ENCODE results near the gene PDGFRB. TPM values are rescaled to one million over a fixed set of nuclear protein-coding genes. Genes with fewer than 3 reads are reported as not detected.

Gene PDGFRB
- polyA plus RNA-seq, 1 donor from 2014 or later, result not detected

DNA sequence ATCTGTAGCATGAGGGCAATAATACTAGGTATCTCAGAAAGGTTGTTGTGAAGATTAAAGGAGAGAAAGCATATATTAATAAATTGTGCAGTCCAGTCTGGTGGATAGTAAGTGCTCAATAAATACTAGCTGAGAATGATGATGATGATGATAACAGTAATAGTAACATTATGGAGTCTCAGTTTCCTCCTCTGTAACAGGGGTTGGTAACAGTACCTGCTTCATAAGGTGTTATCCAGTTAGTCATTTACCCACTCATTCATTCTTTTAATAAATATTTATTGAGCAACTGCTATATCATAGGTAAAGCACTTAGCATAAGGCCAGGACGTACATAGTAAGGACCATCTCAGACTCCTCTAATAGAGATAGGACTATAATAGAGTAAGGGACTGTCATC, 41.8 kb upstream of the PDGFRB start:
- no peak overlapping the region for H3K27ac ChIP-seq (ENCODE audit: low read length)
- no peaks in the 10 kb centered on the region for H3K79me2 ChIP-seq (replicated peaks; ENCODE audit: insufficient read depth, low read length)
- H3F3A ChIP-seq (ENCODE audit: insufficient read depth, low read length, poor library complexity, severe bottlenecking), result no peaks in the 10 kb centered on the region
- H3K9ac ChIP-seq (ENCODE audit: low read length), result no peak overlapping the region
- H3K4me2 ChIP-seq (ENCODE audit: low read length), result no peak overlapping the region
- no peaks in the 10 kb centered on the region for H3K9me2 ChIP-seq (ENCODE audit: insufficient read depth, low read length)
- TF ChIP-seq EP300 (conservative IDR thresholded peaks at IDR 0.05; ENCODE audit: poor library complexity, severe bottlenecking) (no peak), EZH2 (IDR thresholded peaks at IDR 0.05; ENCODE audit: borderline replicate concordance, insufficient read depth, low read length, poor library complexity, severe bottlenecking) (no peak), TAF1 (IDR thresholded peaks at IDR 0.05; ENCODE audit: low read depth) (no peak), MXI1 (conservative IDR thresholded peaks at IDR 0.05; ENCODE audit: poor library complexity, severe bottlenecking) (no peak), POLR2AphosphoS5 (IDR thresholded peaks at IDR 0.05) (no peak), SMC3 (conservative IDR thresholded peaks at IDR 0.05; ENCODE audit: poor library complexity) (no peak), RAD21 (conservative IDR thresholded peaks at IDR 0.05) (no peak)
- TF ChIP-seq, protein P1, sequence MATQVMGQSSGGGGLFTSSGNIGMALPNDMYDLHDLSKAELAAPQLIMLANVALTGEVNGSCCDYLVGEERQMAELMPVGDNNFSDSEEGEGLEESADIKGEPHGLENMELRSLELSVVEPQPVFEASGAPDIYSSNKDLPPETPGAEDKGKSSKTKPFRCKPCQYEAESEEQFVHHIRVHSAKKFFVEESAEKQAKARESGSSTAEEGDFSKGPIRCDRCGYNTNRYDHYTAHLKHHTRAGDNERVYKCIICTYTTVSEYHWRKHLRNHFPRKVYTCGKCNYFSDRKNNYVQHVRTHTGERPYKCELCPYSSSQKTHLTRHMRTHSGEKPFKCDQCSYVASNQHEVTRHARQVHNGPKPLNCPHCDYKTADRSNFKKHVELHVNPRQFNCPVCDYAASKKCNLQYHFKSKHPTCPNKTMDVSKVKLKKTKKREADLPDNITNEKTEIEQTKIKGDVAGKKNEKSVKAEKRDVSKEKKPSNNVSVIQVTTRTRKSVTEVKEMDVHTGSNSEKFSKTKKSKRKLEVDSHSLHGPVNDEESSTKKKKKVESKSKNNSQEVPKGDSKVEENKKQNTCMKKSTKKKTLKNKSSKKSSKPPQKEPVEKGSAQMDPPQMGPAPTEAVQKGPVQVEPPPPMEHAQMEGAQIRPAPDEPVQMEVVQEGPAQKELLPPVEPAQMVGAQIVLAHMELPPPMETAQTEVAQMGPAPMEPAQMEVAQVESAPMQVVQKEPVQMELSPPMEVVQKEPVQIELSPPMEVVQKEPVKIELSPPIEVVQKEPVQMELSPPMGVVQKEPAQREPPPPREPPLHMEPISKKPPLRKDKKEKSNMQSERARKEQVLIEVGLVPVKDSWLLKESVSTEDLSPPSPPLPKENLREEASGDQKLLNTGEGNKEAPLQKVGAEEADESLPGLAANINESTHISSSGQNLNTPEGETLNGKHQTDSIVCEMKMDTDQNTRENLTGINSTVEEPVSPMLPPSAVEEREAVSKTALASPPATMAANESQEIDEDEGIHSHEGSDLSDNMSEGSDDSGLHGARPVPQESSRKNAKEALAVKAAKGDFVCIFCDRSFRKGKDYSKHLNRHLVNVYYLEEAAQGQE (IDR thresholded peaks at IDR 0.05; ENCODE audit: borderline replicate concordance), result no peak
- TF ChIP-seq, protein P2, sequence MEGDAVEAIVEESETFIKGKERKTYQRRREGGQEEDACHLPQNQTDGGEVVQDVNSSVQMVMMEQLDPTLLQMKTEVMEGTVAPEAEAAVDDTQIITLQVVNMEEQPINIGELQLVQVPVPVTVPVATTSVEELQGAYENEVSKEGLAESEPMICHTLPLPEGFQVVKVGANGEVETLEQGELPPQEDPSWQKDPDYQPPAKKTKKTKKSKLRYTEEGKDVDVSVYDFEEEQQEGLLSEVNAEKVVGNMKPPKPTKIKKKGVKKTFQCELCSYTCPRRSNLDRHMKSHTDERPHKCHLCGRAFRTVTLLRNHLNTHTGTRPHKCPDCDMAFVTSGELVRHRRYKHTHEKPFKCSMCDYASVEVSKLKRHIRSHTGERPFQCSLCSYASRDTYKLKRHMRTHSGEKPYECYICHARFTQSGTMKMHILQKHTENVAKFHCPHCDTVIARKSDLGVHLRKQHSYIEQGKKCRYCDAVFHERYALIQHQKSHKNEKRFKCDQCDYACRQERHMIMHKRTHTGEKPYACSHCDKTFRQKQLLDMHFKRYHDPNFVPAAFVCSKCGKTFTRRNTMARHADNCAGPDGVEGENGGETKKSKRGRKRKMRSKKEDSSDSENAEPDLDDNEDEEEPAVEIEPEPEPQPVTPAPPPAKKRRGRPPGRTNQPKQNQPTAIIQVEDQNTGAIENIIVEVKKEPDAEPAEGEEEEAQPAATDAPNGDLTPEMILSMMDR (IDR thresholded peaks at IDR 0.05; ENCODE audit: poor library complexity, severe bottlenecking), result no peak
- H3K9me3 ChIP-seq (ENCODE audit: low read length), result no peaks in the 10 kb centered on the region
- H3K36me3 ChIP-seq (ENCODE audit: insufficient read depth, low read length), result no peaks in the 10 kb centered on the region
- H3K27me3 ChIP-seq (ENCODE audit: insufficient read depth, low read depth, low read length), result no peaks in the 10 kb centered on the region
- H3K4me3 ChIP-seq (ENCODE audit: low read length), result no peak overlapping the region
- no peaks in the 10 kb centered on the region for H4K20me1 ChIP-seq (ENCODE audit: insufficient read depth)
- no peak overlapping the region for H2AFZ ChIP-seq (ENCODE audit: low read depth, low read length)

DNA sequence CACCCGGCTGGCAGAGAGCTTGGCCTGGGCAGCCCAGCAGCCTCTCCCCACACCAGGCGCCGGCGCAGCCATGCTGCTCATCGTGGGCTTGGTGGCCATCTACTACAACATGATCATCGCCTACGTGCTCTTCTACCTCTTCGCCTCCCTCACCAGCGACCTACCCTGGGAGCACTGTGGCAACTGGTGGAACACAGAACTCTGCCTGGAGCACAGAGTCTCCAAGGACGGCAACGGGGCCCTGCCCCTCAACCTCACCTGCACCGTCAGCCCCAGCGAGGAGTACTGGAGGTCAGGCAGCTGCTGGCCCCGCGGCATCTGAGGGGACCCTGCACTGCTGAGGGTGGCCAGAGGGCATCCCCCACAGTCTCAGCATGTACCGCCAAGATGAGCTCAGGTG, 41.3 kb upstream of the PDGFRB start:
- no peak overlapping the region for H3K4me3 ChIP-seq (ENCODE audit: low read length)
- H3F3A ChIP-seq (ENCODE audit: insufficient read depth, low read length, poor library complexity, severe bottlenecking), result no peaks in the 10 kb centered on the region
- no peaks in the 10 kb centered on the region for H3K27me3 ChIP-seq (ENCODE audit: insufficient read depth, low read depth, low read length)
- H3K9me2 ChIP-seq (ENCODE audit: insufficient read depth, low read length), result no peaks in the 10 kb centered on the region
- H4K20me1 ChIP-seq (ENCODE audit: insufficient read depth), result no peaks in the 10 kb centered on the region
- H3K36me3 ChIP-seq (ENCODE audit: insufficient read depth, low read length), result no peaks in the 10 kb centered on the region
- no peak overlapping the region for H3K4me2 ChIP-seq (ENCODE audit: low read length)
- no peak overlapping the region for H3K27ac ChIP-seq (ENCODE audit: low read length)
- H2AFZ ChIP-seq (ENCODE audit: low read depth, low read length), result no peak overlapping the region
- H3K79me2 ChIP-seq (replicated peaks; ENCODE audit: insufficient read depth, low read length), result no peaks in the 10 kb centered on the region
- H3K9ac ChIP-seq (ENCODE audit: low read length), result no peak overlapping the region
- no peaks in the 10 kb centered on the region for H3K9me3 ChIP-seq (ENCODE audit: low read length)
- TF ChIP-seq EP300 (conservative IDR thresholded peaks at IDR 0.05; ENCODE audit: poor library complexity, severe bottlenecking), result no peak
- TF ChIP-seq, protein P2 (IDR thresholded peaks at IDR 0.05; ENCODE audit: poor library complexity, severe bottlenecking), result no peak
- no peak for TF ChIP-seq TAF1 (IDR thresholded peaks at IDR 0.05; ENCODE audit: low read depth)
- no peak for TF ChIP-seq RAD21 (conservative IDR thresholded peaks at IDR 0.05)
- no peak for TF ChIP-seq SMC3 (conservative IDR thresholded peaks at IDR 0.05; ENCODE audit: poor library complexity)
- TF ChIP-seq EZH2 (IDR thresholded peaks at IDR 0.05; ENCODE audit: borderline replicate concordance, insufficient read depth, low read length, poor library complexity, severe bottlenecking), result no peak
- TF ChIP-seq, protein P1 (IDR thresholded peaks at IDR 0.05; ENCODE audit: borderline replicate concordance), result no peak
- no peak for TF ChIP-seq POLR2AphosphoS5 (IDR thresholded peaks at IDR 0.05)
- no peak for TF ChIP-seq MXI1 (conservative IDR thresholded peaks at IDR 0.05; ENCODE audit: poor library complexity, severe bottlenecking)

Data from neural cell (in vitro differentiated cells).